ENCODE results near the gene RMI1.
"Not testable (repeated sequence)": the region's sequence is repeated elsewhere in the genome, so short reads cannot be mapped to it uniquely, and the experiment has no call there.

The RMI1 gene

GRCh38 chr9:84007662-84008061 is 27.1 kb downstream of the RMI1 start:
- DNase-seq (ENCODE audit: low spot score): no peak

- no peak for DNase-seq (ENCODE audit: low spot score)
These were observed 43.5 kb downstream of the RMI1 start for GRCh38 chr9:84024041-84024575.

- DNase-seq (ENCODE audit: low spot score): no peak
These were observed 46.6 kb downstream of the RMI1 start for GRCh38 chr9:84027201-84027600.

GRCh38 chr9:84031534-84031933 is 50.9 kb downstream of the RMI1 start:
- DNase-seq (ENCODE audit: low spot score): no peak

GRCh38 chr9:84041857-84042256 is 61.3 kb downstream of the RMI1 start:
- not testable (repeated sequence) for DNase-seq (ENCODE audit: low spot score)

GRCh38 chr9:84045481-84046097 is 65.0 kb downstream of the RMI1 start:
- DNase-seq (ENCODE audit: low spot score): no peak

Data from germinal center (tissue), 1 donor.